GM12892 (cell line): ENCODE measurements around the gene CALML5.

ENCODE experiments used
- POLR2A ChIP-seq: IDR thresholded peaks from 2 replicates; pipeline ENCODE4 v1.6.1; 2011; ENCODE audit warnings: low read depth, low read length, control low read depth
- POLR2AphosphoS5 ChIP-seq: IDR thresholded peaks from 2 replicates; pipeline ENCODE4 v1.6.1; 2011; ENCODE audit warnings: low read depth, low read length, control low read depth
- TAF1 ChIP-seq: IDR thresholded peaks from 2 replicates; pipeline ENCODE4 v1.6.1; 2011; ENCODE audit warnings: low read depth, mild to moderate bottlenecking, control low read depth, low read length, borderline replicate concordance

DNA sequence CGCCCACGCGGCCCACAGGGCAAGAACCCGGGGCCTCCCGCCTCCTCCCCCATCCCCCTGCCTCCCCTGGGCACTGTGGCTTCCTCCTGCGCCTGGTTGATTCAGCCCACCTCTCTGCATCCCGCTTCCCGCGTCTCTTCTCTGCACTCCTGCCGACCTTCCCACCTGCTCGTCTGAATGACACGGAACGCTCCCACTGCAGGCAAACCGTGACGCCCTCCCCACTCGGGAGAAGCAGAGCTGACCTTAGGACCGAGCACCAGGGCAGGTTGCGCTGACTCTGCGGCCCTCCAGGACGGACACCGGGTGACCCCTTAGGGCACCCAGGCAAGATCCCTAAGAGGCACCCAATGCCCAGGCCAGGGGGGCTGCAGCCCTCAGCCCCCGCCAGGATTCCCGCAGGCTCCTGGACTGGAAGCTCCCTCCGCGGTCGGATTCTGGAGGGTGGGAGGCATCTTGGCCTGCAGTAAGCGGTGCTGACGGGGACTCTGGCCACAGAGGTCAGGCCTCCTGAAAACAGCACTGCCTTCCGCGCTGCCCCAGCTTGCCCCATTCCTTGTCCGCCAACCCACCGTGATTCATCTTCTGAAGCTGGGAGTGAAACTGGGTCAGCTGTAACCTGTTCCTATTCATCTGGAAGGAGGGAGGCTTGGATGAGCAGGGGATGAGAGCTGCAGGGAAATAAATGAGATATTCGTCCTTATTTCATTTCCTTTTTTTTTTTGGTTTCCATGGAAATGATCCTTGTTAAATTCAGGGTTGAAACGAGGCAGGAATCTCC lies 26.4 kb upstream of the CALML5 start:
- TF ChIP-seq POLR2AphosphoS5 (no peak), POLR2A (no peak), TAF1 (no peak)
